K562 (cell line): ENCODE measurements around the gene SGMS1. TPM values are rescaled to one million over a fixed set of nuclear protein-coding genes. Genes with fewer than 3 reads are reported as not detected.
A peak's percentile ranks its signal among the peaks of the same experiment; 100 is the strongest.

Experiments
- ATAC-seq: fragments of 200-7000 bp; cut with Tn5 transposase; 3 replicates; pipeline ENCODE4 v1.9.1; 2020; ENCODE audit warnings: moderate library complexity
- BruUV-seq: library from RNA; stranded (reverse); fragments of 400-500 nt; replicated peaks from 2 replicates; lab custom pipeline; 2021; lab: Mats Ljungman, UMichigan
- CTCF ChIA-PET: fragments of 300-600 bp; formaldehyde crosslinking; extraction: SDS; loops from one replicate; lab custom pipeline; 2021; ENCODE audit warnings: low intra/inter-chr PET ratio; lab: Yijun Ruan, JAX
- POLR2A ChIA-PET: fragments of 300-600, 350-650 bp; sonication (Branson Sonifier 250); formaldehyde crosslinking; extraction: SDS; loops from one replicate; lab custom pipeline; 2021; ENCODE audit warnings: antibody characterized with exemption, inconsistent platforms; lab: Yijun Ruan, JAX
- DNase-seq, 4 experiments: peaks; one replicate each; pipeline versions ENCODE4 v3.0.0 to v3.0.0-alpha.2; 2011 to 2018; ENCODE audit warnings: low spot score in 3 of 4, mixed read lengths in 3 of 4; ENCODE audit errors: extremely low read depth in 1 of 4
- FAIRE-seq: peaks from 2 replicates; lab custom pipeline; 2011; peaks lifted over from hg19 to GRCh38; lab: Jason Lieb, UNC
- H2AFZ ChIP-seq: 2 replicates; pipeline ENCODE4 v1.6.0; 2011; ENCODE audit warnings: low read depth, low read length, control low read depth, inconsistent platforms
- H3K27ac ChIP-seq: fragments of 200-600 bp; 3 replicates; pipeline ENCODE4 v1.8.0; 2011; ENCODE audit warnings: low read depth, mild to moderate bottlenecking, control low read depth, inconsistent platforms, low read length, moderate library complexity, mixed read lengths; ENCODE audit errors: extremely low read depth
- H3K27me3 ChIP-seq, 2 experiments: fragments of 300-600 bp in 1 of 2; 2 replicates in 1 of 2; 3 replicates in 1 of 2; pipeline versions ENCODE4 v1.6.0 to v1.8.0; 2011; ENCODE audit warnings: inconsistent platforms in 2 of 2, low read length in 2 of 2, mild to moderate bottlenecking in 1 of 2, mixed read lengths in 1 of 2, moderate library complexity in 1 of 2; ENCODE audit not compliant: control insufficient read depth in 2 of 2, insufficient read depth in 2 of 2
- H3K36me3 ChIP-seq: fragments of 300-600 bp; 3 replicates; pipeline ENCODE4 v1.8.0; 2011; ENCODE audit warnings: mild to moderate bottlenecking, low read length, inconsistent platforms; ENCODE audit not compliant: control insufficient read depth, insufficient read depth
- H3K4me1 ChIP-seq, 2 experiments: fragments of 200-600 bp in 1 of 2; replicated peaks in 1 of 2; 2 replicates in 1 of 2; 3 replicates in 1 of 2; pipeline versions ENCODE4 v1.5.1 to v1.8.0; 2011; ENCODE audit warnings: inconsistent platforms in 2 of 2, low read length in 2 of 2, mild to moderate bottlenecking in 1 of 2, mixed read lengths in 1 of 2, moderate library complexity in 1 of 2; ENCODE audit not compliant: control insufficient read depth in 2 of 2, insufficient read depth in 2 of 2
- H3K4me2 ChIP-seq: 2 replicates; pipeline ENCODE4 v1.6.1; 2011; ENCODE audit warnings: low read length, control low read depth, inconsistent platforms, mixed read lengths; ENCODE audit not compliant: insufficient read depth
- H3K4me3 ChIP-seq: fragments of 200-600 bp; sonication (generic), shearing (Covaris generic); 2 replicates; pipeline ENCODE4 v1.5.1; 2016; ENCODE audit warnings: control low read depth, inconsistent platforms
- H3K79me2 ChIP-seq: fragments of 200-600 bp; 3 replicates; pipeline ENCODE4 v1.8.0; 2011; ENCODE audit warnings: low read length, inconsistent platforms; ENCODE audit not compliant: control insufficient read depth, insufficient read depth
- H3K9ac ChIP-seq, 2 experiments: 2 replicates each; pipeline versions ENCODE4 v1.6.0 to v1.6.1; 2011; ENCODE audit warnings: low read depth in 2 of 2, low read length in 2 of 2, control low read depth in 1 of 2, inconsistent platforms in 1 of 2, mild to moderate bottlenecking in 1 of 2, mixed read lengths in 1 of 2; ENCODE audit not compliant: insufficient read depth in 1 of 2
- H3K9me1 ChIP-seq: one replicate; pipeline ENCODE4 v1.6.0; 2011; ENCODE audit warnings: inconsistent platforms, mild to moderate bottlenecking, low read length, moderate library complexity; ENCODE audit not compliant: control insufficient read depth, insufficient read depth
- H3K9me3 ChIP-seq: replicated peaks from 2 replicates; pipeline ENCODE4 v1.5.1; 2011; ENCODE audit warnings: low read depth, low read length, inconsistent platforms; ENCODE audit not compliant: control insufficient read depth, insufficient read depth
- H4K20me1 ChIP-seq: replicated peaks from 2 replicates; pipeline ENCODE4 v1.6.1; 2011; ENCODE audit warnings: low read length, inconsistent platforms, mixed read lengths; ENCODE audit not compliant: control insufficient read depth, insufficient read depth
- CREB1 ChIP-seq, 2 experiments: sonication (generic) in 1 of 2; formaldehyde crosslinking in 1 of 2; IDR thresholded peaks; 2 replicates each; pipeline versions ENCODE4 v1.6.1 to v1.8.0; 2012 to 2022; ENCODE audit warnings: inconsistent platforms in 1 of 2, mild to moderate bottlenecking in 1 of 2, missing genetic modification reagents in 1 of 2, moderate library complexity in 1 of 2
- CREM ChIP-seq: IDR thresholded peaks from 2 replicates; pipeline ENCODE4 v1.6.1; 2014; ENCODE audit warnings: antibody characterized with exemption, low read depth
- E2F6 ChIP-seq, 2 experiments: IDR thresholded peaks; 2 replicates each; pipeline ENCODE4 v1.6.1; 2011; ENCODE audit warnings: borderline replicate concordance in 1 of 2, control low read depth in 1 of 2, low read depth in 1 of 2, low read length in 1 of 2, mild to moderate bottlenecking in 1 of 2, mixed read lengths in 1 of 2, moderate library complexity in 1 of 2; ENCODE audit not compliant: insufficient read depth in 1 of 2, insufficient read length in 1 of 2, poor library complexity in 1 of 2, severe bottlenecking in 1 of 2; ENCODE audit errors: extremely low read depth in 1 of 2
- HDAC1 ChIP-seq, 2 experiments: fragments of 450-650 bp; IDR thresholded peaks; 2 replicates each; pipeline ENCODE4 v1.6.1; 2016 to 2017; ENCODE audit warnings: inconsistent platforms in 1 of 2, mild to moderate bottlenecking in 1 of 2, moderate library complexity in 1 of 2
- HLTF ChIP-seq: fragments of 450-650 bp; IDR thresholded peaks from 2 replicates; pipeline ENCODE4 v1.6.1; 2016
- KHSRP ChIP-seq: fragments of 450-650 bp; IDR thresholded peaks from 2 replicates; pipeline ENCODE4 v1.6.1; 2017
- LARP7 ChIP-seq: fragments of 450-650 bp; IDR thresholded peaks from 2 replicates; pipeline ENCODE4 v1.6.1; 2016
- MTF1 ChIP-seq: fragments of 250-450 bp; sonication (Bioruptor Pico); IDR thresholded peaks from 2 replicates; pipeline ENCODE4 v1.9.0; 2021; ENCODE audit warnings: moderate library complexity, mild to moderate bottlenecking, inconsistent platforms, borderline replicate concordance
- PHF21A ChIP-seq: fragments of 450-650 bp; IDR thresholded peaks from 2 replicates; pipeline ENCODE4 v1.6.1; 2017; ENCODE audit warnings: low read depth, borderline replicate concordance
- PREB ChIP-seq: sonication (generic); formaldehyde crosslinking; IDR thresholded peaks from 2 replicates; pipeline ENCODE4 v1.8.1; 2023; ENCODE audit warnings: mild to moderate bottlenecking, missing genetic modification reagents
- SMARCA4 ChIP-seq: fragments of 450-650 bp; IDR thresholded peaks from 2 replicates; pipeline ENCODE4 v1.6.1; 2016
- SMARCC2 ChIP-seq: fragments of 450-650 bp; IDR thresholded peaks from 2 replicates; pipeline ENCODE4 v1.6.1; 2017; ENCODE audit warnings: antibody characterized with exemption, moderate library complexity, mild to moderate bottlenecking, low read depth
- ZBTB33 ChIP-seq: sonication (generic); formaldehyde crosslinking; IDR thresholded peaks from 2 replicates; pipeline ENCODE4 v1.8.1; 2023; ENCODE audit warnings: mild to moderate bottlenecking, missing genetic modification reagents
- ZNF212 ChIP-seq: fragments of 450-650 bp; formaldehyde crosslinking; IDR thresholded peaks from 2 replicates; pipeline ENCODE4 v1.4.0; 2020; ENCODE audit warnings: mild to moderate bottlenecking
- WGBS: fragments of 100-300 bp; shearing (Covaris generic); methylation state at CpG from one replicate; pipeline ENCODE4 v1.1.6; 2016; ENCODE audit warnings: low coverage, mixed read lengths; ENCODE audit not compliant: insufficient coverage; ENCODE audit errors: missing lambda C conversion rate; 5-methylcytosine and 5-hydroxymethylcytosine counted together
- in situ Hi-C: fragments of 300-500 bp; cut with MboI; formaldehyde crosslinking; loops from 4 replicates; pipeline ENCODE4 v1.15.0; 2018; ENCODE audit warnings: inconsistent platforms, mixed read lengths
- intact Hi-C: fragments of 100-400 bp; cut with micrococcal nuclease; formaldehyde crosslinking; loops from 2 replicates; pipeline ENCODE4 v1.14.2; 2022
- polyA plus RNA-seq, 8 experiments: library from polyadenylated mRNA; depleted of rRNA in 4 of 8; stranded (reverse) in 5 of 8; unstranded in 3 of 8; fragments of >200 nt; fragmentation: Nextera tagmentation in 2 of 8; fragmentation: Illumina TruSeq in 1 of 8; extraction: Ambion mirVana in 2 of 8; extraction: Trizol in 1 of 8; gene quantifications; 2 replicates each; pipeline versions ENCODE4 v1.2.1 to v1.2.3, GENCODE V29; 2011 to 2014; ENCODE audit warnings: inconsistent platforms in 1 of 8, missing spikeins in 1 of 8
- total RNA-seq, 7 experiments: library from RNA; depleted of rRNA in 6 of 7; stranded (reverse); fragments of >200 nt in 6 of 7; fragmentation: Illumina TruSeq in 2 of 7; extraction: Trizol in 2 of 7; gene quantifications; 2 replicates each; pipeline versions ENCODE4 v1.2.1 to v1.2.3, GENCODE V29; 2011 to 2021; ENCODE audit warnings: low replicate concordance in 1 of 7
- TF ChIP-seq, protein P1 (sequence below): IDR thresholded peaks from 2 replicates; pipeline ENCODE4 v1.6.1; 2012; ENCODE audit warnings: low read depth, low read length, improper control_type of control experiment, borderline replicate concordance
- TF ChIP-seq, protein P2 (sequence below): fragments of 450-650 bp; formaldehyde crosslinking; IDR thresholded peaks from 2 replicates; pipeline ENCODE4 v1.4.0; 2020; ENCODE audit warnings: mild to moderate bottlenecking

SGMS1 gene
- total and polyA plus RNA-seq, 9 of the 15 experiments (the other 6 are each of a cell fraction or from before 2014, with no cell fraction given): 22.6 to 232 (median 82.2) TPM

- intact Hi-C loops: no loop called here
- no TSS peak for BruUV-seq
- Histone ChIP-seq H2AFZ (0 out of 2 replicates have a peak overlapping the region, but pooled peaks have one; percentile 22), H3K4me2 (no peak overlapping the region), H3K4me3 (no peak overlapping the region), H3K9me3 (peaks cover 3% of the 10 kb centered on the region; the same call in 1 of the 2 replicates), H3K9me1 (no peaks in the 10 kb centered on the region), H3K9ac (no peak overlapping the region), H3K36me3 (no peaks in the 10 kb centered on the region), H3K4me1 (peaks cover 9 to 16% of the 10 kb centered on the region in 2 experiments; a peak in 3 of 5 replicates), H3K27ac (peak overlapping the region; percentile 23; the same call in 1 of the 3 replicates), H3K79me2 (no peaks in the 10 kb centered on the region), H3K27me3 (no peaks in the 10 kb centered on the region), H4K20me1 (no peaks in the 10 kb centered on the region)
- FAIRE-seq: no peak
- in situ Hi-C loops: no loop called here
- 13% methylated on average over 1 of the region's 1 CpG for WGBS
- ChIA-PET POLR2A (interaction anchor here (1.2 kb wide), 1 partner anchor 24 kb away, joined by 4 read pairs; no protein-coding TSS in a partner anchor), CTCF (no interaction called here)
- DNase-seq: no peak
- peak; percentile 19 for ATAC-seq
- TF ChIP-seq CREB1 (IDR thresholded peaks at IDR 0.05): no peak
- no peak for TF ChIP-seq CREB1 (CRISPR knock-in tag; IDR thresholded peaks at IDR 0.05)
- TF ChIP-seq, protein P1, sequence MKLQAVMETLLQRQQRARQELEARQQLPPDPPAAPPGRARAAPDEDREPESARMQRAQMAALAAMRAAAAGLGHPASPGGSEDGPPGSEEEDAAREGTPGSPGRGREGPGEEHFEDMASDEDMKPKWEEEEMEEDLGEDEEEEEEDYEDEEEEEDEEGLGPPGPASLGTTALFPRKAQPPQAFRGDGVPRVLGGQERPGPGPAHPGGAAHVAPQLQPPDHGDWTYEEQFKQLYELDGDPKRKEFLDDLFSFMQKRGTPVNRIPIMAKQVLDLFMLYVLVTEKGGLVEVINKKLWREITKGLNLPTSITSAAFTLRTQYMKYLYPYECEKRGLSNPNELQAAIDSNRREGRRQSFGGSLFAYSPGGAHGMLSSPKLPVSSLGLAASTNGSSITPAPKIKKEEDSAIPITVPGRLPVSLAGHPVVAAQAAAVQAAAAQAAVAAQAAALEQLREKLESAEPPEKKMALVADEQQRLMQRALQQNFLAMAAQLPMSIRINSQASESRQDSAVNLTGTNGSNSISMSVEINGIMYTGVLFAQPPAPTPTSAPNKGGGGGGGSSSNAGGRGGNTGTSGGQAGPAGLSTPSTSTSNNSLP: peak; percentile 66; the same call in 1 of the 2 replicates
- 0 out of 2 replicates have a peak, but pooled peaks have one; percentile 57 for TF ChIP-seq LARP7
- no peak for TF ChIP-seq E2F6 (IDR thresholded peaks at IDR 0.05; ENCODE audit: borderline replicate concordance in 1 of 2, extremely low read depth in 1 of 2, insufficient read depth in 1 of 2, insufficient read length in 1 of 2, low read depth in 1 of 2, low read length in 1 of 2, poor library complexity in 1 of 2, severe bottlenecking in 1 of 2)
- no peak for TF ChIP-seq MTF1
- peak; percentile 75 for TF ChIP-seq HLTF
- TF ChIP-seq HDAC1 (IDR thresholded peaks at IDR 0.05): no peak
- TF ChIP-seq ZBTB33 (CRISPR knock-in tag): no peak
- no peak for TF ChIP-seq PHF21A
- TF ChIP-seq ZNF212 (CRISPR knock-in tag): no peak
- peak; percentile 29; the same call in 1 of the 2 replicates for TF ChIP-seq SMARCA4
- 0 out of 2 replicates have a peak, but pooled peaks have one; percentile 29 for TF ChIP-seq KHSRP
- TF ChIP-seq, protein P2, sequence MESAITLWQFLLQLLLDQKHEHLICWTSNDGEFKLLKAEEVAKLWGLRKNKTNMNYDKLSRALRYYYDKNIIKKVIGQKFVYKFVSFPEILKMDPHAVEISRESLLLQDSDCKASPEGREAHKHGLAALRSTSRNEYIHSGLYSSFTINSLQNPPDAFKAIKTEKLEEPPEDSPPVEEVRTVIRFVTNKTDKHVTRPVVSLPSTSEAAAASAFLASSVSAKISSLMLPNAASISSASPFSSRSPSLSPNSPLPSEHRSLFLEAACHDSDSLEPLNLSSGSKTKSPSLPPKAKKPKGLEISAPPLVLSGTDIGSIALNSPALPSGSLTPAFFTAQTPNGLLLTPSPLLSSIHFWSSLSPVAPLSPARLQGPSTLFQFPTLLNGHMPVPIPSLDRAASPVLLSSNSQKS: no peak
- no peak for TF ChIP-seq CREM
- 0 out of 2 replicates have a peak, but pooled peaks have one; percentile 61 for TF ChIP-seq PREB (CRISPR knock-in tag)
- peak; percentile 47; the same call in 1 of the 2 replicates for TF ChIP-seq SMARCC2
Observed at GRCh38 chr10:50295367-50295766, 328.4 kb downstream of the SGMS1 start.
